HFF-Myc (cell line): ENCODE data around the gene FRMPD2.
"Not testable (repeated sequence)": the region's sequence is repeated elsewhere in the genome, so short reads cannot be mapped to it uniquely, and the experiment has no call there.

Source experiments
- DNase-seq: peaks from one replicate; pipeline ENCODE4 v3.0.0-alpha.2; 2011; ENCODE audit warnings: low read depth; ENCODE audit errors: extremely low read depth
- H3K4me3 ChIP-seq: replicated peaks from 2 replicates; pipeline ENCODE4 v1.5.1; 2011; ENCODE audit warnings: low read depth, mild to moderate bottlenecking, control low read depth, low read length
- TF ChIP-seq, protein P1 (sequence below): IDR thresholded peaks from 2 replicates; pipeline ENCODE4 v1.5.1; 2012; ENCODE audit warnings: mild to moderate bottlenecking, low read depth, low read length, control low read depth; ENCODE audit errors: missing control alignments

FRMPD2 gene

DNA sequence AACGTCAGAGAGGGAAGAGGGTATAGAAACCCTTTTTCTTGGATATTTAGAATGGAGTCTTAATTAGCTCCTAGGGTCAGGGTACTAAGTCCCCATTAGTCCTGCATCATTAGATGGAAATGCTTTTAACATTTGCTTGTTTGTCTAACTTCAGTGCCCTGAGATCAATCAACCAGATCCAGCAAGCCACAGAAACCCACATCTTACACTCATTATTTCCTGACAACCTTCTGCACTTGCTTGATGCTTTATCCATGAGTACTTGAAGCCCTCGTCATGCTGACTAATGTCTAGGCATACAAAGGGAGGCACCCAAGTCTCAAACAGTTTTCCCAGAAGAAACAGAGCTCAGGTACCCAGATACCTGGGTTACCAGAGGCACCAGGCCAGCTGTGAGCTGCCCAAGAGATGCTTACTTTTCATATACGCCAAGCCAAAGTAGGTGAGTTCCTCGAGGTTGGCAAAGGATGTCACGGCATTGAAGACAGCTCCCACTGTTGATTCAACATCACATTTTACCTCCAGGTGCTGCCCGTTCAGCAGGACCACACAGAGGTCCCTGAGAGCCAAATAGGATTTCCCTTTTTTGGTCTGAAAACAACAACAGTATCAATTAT, 42.7 kb downstream of the FRMPD2 start:
- no peak overlapping the region for H3K4me3 ChIP-seq
- TF ChIP-seq, protein P1, sequence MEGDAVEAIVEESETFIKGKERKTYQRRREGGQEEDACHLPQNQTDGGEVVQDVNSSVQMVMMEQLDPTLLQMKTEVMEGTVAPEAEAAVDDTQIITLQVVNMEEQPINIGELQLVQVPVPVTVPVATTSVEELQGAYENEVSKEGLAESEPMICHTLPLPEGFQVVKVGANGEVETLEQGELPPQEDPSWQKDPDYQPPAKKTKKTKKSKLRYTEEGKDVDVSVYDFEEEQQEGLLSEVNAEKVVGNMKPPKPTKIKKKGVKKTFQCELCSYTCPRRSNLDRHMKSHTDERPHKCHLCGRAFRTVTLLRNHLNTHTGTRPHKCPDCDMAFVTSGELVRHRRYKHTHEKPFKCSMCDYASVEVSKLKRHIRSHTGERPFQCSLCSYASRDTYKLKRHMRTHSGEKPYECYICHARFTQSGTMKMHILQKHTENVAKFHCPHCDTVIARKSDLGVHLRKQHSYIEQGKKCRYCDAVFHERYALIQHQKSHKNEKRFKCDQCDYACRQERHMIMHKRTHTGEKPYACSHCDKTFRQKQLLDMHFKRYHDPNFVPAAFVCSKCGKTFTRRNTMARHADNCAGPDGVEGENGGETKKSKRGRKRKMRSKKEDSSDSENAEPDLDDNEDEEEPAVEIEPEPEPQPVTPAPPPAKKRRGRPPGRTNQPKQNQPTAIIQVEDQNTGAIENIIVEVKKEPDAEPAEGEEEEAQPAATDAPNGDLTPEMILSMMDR, result no peak
- no peak for DNase-seq

DNA sequence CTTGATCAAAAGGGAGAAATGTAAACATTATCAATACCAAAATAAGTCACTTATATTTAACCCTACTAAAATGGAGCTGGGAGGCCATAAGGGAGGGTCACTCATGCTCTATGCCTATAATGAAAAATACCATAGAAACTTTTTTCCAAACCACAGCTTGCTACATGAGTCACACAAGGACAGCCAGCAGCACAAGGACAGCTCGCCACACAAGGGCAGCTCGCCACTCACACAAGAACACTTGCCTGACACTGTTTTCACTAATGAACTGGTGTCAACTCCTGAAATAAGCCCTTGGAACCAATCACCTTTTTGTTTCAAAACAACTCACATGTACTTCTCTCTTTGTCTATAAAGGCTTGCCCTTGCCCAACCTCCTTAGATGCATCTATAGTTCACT, 43.3 kb downstream of the FRMPD2 start:
- no peak for DNase-seq
- TF ChIP-seq, protein P1, result no peak
- no peak overlapping the region for H3K4me3 ChIP-seq

DNA sequence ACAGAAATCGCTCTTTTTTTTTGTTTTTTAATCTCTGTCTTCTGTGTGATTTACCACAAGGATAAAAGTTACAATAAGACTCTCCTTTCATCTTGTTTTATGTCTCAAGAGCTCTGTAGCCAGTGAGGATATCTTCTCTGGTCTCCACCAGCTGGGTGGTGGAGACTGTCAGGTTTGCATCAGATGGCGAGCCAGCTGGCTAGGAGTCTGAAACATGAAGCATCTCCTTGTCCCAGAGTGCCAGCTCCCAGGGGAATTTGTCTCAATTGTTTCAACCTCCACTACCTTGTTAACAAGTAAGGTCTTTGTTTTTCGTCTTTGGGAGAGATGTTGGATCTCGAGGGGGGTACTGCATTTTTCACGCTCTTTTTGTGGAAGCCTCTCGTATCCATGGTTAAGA, 47.3 kb downstream of the FRMPD2 start:
- TF ChIP-seq, protein P1, result no peak
- H3K4me3 ChIP-seq, result no peak overlapping the region
- no peak for DNase-seq

DNA sequence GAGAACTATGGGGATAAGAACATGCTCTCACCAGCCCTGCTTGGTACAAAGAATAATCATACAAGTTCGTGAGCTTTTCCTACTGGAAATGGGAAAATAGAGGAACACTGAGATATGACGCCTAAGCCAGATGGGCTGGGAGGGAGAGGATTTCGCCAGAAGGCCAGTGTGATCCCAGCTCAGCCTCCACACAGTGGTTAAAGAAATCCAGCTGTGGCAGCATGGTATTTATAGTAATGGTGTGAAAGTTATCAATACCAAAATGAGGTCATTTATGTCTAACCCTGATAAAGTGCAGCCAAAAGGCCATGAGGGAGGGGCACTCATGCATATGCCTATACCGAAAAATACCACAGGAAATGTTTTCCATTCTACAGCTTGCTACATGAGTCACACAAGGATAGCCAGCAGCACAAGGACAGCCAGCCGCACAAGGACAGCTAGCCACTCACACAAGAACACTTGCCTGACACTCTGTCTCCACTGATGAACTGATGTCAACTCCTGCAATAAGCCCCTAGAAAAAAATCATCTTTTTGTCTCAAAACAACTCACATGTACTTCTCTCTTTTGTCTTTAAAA, 49.4 kb downstream of the FRMPD2 start:
- H3K4me3 ChIP-seq, result no peak overlapping the region
- no peak for DNase-seq
- TF ChIP-seq, protein P1, result no peak

DNA sequence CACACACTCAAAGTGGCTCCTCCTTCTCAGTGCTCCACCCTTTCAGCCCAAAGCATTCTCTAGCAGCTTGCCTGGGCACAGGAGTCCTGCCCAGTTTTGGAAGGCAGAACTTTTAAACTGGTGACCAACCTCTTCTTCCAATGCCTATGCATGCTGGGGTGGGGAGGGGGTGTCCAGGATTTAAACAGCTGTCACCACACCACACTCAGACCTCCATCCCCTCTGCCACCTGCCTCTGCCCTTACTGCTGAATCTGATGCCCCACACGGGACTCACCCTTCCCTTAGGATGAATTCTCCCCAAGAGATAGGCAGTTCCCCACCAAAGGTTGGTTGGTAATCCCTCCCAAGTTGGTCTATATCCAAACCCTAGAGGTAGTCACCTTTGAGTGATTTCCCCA, 50.2 kb downstream of the FRMPD2 start:
- H3K4me3 ChIP-seq, result no peak overlapping the region
- TF ChIP-seq, protein P1, result no peak
- no peak for DNase-seq

DNA sequence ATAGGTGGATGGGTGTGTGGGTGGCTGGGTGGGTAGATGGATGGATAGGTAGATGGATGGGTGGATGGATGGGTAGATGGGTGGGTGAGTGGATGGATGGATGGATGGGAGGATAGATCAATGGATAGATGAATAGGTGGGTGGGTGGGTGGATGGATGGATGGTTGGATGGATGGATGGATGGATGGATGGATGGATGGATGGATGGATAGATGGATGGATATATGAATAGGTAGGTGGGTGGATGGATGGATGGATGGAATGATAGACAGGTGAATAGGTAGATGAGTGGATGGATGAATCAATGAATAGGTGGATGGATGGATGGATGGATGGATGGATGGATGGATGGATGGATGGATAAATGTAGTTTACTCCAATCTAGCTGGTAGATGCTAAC, 52.7 kb downstream of the FRMPD2 start:
- TF ChIP-seq, protein P1, result no peak
- H3K4me3 ChIP-seq, result no peak overlapping the region
- no peak for DNase-seq

DNA sequence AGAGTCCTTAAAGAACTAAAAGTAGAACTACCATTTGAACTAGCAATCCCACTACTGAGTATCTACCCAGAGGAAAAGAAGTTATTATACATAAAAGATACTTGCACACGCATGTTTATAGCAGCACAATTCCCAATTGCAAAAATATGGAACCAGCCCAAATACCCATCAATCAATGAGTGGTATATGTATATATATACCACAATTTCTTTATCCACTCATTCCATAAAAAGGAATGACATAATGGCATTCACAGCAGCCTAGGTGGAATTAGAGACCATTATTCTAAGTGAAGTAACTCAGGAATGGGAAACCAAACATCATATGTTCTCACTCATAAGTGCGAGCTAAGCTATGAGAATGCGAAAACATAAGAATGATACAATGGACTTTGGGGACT, 53.5 kb downstream of the FRMPD2 start:
- not testable (repeated sequence) for H3K4me3 ChIP-seq, DNase-seq
